ENCODE measurements around the gene CLDN8.

- TF ChIP-seq CTCF (IDR thresholded peaks at IDR 0.05; ENCODE audit: borderline replicate concordance, extremely low read depth, low read length, poor library complexity, severe bottlenecking) (no peak), EZH2 (IDR thresholded peaks at IDR 0.05; ENCODE audit: borderline replicate concordance, low read depth, low read length, severe bottlenecking) (no peak)
Observed at GRCh38 chr21:30240661-30241060, 24.8 kb upstream of the CLDN8 start.

Data from DND-41 (cell line).